Measurements from ENCODE around the gene BNIP1.

The BNIP1 gene

DNA sequence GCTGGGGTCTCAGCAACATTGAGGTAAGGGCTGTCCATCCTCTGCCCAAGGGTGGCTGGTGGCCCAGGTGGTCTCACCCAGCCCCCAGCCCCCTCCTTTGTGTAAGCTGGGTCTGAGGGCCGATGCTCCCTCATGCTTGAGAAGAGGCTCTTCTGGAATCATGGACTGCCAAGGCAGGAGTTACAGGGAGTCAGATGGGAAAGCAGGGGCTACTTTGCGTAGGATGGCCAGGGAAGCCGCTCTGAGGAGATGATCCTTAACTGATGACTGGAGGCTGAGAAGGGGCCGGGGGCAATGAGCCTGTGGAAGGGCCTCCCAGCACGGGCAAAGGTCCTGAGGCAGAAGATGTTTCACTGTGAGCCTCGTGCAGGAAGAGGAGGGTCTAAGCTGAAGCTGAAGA, 67.0 kb downstream of the BNIP1 start:
- no peak for DNase-seq (ENCODE audit: low read depth, low spot score)

DNA sequence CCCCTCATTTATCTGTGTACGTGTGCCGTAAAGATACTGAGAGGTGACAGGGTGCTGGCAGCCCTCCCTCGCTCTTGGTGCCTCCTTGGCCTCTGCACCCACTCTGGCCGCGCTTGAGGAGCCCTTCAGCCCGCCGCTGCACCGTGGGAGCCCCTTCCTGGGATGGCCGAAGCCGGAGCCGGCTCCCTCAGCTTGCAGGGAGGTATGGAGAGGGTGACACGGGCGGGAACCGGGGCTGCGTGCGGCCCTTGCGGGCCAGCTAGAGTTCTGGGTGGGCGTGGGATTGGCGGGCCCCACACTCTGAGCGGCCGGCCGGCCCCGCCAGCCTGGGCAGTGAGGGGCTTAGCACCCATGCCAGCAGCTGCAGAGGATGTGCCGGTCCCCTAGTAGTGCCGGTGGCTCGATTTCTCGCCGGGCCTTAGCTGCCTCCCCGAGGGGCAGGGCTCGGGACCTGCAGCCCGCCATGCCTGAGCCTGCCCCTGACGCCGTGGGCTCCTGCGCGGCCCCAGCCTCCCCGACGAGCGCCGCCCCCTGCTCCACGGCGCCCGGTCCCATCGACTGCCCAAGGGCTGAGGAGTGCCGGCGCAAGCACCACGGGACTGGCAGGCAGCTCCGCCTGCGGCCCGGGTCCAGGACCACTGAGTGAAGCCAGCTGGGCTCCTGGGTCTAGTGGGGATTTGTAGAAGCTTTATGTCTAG, 69.1 kb downstream of the BNIP1 start:
- no peak for DNase-seq (ENCODE audit: low read depth, low spot score)

Data from activated naive CD8-positive, alpha-beta T cell treated with anti-CD3 and anti-CD28 coated beads, Interleukin-2, amount 50 U/mL, for 16 hours (primary cell).